HPDE6-E6E7 (cell line): Measurements from ENCODE around the gene HPGD.
"Not testable (repeated sequence)": the region's sequence is repeated elsewhere in the genome, so short reads cannot be mapped to it uniquely, and the experiment has no call there.

Experiments used
- DNase-seq: peaks from one replicate; pipeline ENCODE4 v3.0.0; 2011; ENCODE audit warnings: missing footprints; ENCODE audit errors: extremely low spot score

The HPGD gene

GRCh38 chr4:174526731-174527130 lies 4.4 kb upstream of the HPGD start:
- no peak for DNase-seq

DNA sequence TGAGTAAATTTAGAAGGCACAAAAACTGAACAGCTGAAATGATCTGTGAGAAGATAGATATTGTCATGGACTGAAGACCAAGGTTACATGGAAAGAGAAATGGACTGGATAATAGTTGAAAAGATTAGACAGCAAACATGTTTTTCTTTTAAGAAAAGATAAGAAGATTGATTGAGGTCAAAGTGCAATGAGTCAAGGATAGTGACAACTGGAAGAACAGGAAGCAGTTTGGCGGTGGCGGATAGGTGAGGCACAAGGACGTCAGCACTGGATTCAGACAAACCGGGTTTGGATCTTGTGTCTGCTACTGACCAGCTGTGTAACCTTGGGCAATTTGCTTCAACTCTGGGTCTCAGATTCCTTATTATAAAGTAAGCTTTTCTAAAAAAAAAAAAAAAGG lies 2.0 kb upstream of the HPGD start:
- no peak for DNase-seq

GRCh38 chr4:174523025-174523693 lies 871 bp upstream of the HPGD start:
- DNase-seq, result no peak

GRCh38 chr4:174521800-174522182 lies 497 bp downstream of the HPGD start:
- DNase-seq, result peak; percentile 21

GRCh38 chr4:174520660-174521059 lies 1.6 kb downstream of the HPGD start:
- DNase-seq, result no peak

DNA sequence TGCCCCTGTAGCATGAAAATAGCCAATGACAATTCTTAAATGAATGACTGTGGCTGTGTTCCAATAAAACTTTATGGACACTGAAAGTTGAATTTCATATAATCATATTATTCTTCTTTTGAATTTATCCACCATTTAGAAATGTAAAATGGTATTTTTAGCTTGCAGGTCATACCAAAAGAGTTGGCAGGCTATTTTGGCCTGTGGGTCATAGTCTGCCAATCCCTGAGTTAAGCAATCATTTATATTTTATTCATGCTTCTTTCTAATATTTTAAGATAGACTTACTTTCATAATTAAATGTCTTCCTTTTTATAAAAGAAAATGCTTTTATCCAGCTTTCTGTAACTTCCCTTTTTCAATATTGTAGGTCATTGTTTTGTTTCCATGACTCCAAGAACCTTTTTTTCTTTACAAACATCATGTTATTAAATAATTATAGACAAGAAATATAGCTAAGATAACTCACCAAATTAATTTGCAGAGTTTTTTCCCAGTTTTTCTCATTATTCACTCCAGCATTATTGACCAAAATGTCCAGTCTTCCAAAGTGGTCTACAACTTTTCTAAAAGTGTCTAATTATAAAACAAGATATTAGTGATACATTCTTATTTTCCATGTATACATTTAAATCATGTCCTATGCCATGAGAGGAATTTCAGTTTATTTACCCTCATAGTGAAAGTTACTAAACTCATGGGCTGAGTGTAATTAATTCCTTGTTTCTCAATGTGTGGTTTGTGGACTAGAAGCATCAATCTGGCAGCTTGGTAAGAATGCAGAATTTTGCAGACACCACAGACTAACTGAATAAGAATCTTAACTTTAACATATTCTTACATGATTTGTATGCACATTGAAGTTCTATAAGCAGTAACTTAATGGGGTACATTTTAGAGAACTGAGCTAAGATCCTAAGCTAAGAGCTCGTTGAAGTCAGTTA lies 4.5 kb downstream of the HPGD start:
- DNase-seq, result no peak

- no peak for DNase-seq
Observed at GRCh38 chr4:174516794-174517193, 5.5 kb downstream of the HPGD start.

GRCh38 chr4:174516345-174516744 lies 5.9 kb downstream of the HPGD start:
- no peak for DNase-seq

DNA sequence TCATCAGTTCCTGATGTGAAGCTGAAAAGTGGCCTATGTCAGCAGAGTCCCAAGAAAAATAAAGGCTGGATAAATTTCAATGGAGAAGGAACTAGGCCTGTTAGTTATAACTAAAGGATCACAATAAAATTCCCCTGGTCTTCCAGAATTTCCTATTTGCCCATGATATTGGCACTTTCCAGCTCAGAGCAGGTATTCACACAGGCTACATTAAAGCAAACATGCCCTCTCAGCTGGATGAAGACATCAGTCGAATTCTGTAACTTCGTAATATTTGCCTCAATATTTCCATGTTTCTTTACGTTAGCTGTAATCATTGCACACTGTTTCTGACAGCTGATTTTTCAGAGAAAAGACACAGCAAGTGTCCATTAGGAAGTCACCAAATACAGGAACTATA lies 9.5 kb downstream of the HPGD start:
- no peak for DNase-seq

DNA sequence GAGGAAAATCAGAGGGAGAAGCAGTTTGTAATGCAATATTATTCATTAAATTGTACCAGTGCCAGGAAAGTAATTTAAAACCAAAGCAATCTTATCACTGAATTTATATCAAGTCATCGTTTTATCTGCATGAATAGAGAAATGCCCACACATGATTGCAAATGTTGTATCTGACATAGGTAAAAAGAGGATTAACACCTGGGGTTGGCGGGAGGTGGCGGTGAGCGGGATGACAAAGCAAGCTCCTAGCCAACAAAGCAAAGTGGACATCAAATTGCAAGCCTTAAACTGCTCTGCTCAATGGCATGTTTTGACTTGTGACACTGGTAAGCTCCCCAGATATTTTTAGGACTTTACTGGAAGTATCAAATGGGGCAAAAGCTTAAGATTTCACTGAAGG lies 16.4 kb downstream of the HPGD start:
- DNase-seq, result no peak

DNA sequence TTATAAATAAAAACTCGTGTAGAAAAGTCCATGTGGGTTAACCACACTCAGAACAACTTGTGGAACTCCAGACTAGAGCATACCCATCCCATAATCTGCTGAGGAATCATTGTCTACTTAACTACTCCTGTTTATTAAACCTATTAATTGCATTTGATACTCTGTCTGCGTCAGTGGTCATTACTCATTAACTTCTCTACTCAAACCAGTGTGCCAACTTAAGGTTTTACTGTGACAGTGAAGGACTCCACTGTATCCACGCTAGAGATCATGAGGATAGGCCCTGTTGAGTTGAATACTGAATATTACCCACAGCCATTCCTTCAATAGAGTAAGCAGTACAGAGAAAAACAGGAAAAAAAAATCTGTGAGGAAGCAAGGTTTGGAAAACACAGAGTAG lies 17.3 kb downstream of the HPGD start:
- no peak for DNase-seq

DNA sequence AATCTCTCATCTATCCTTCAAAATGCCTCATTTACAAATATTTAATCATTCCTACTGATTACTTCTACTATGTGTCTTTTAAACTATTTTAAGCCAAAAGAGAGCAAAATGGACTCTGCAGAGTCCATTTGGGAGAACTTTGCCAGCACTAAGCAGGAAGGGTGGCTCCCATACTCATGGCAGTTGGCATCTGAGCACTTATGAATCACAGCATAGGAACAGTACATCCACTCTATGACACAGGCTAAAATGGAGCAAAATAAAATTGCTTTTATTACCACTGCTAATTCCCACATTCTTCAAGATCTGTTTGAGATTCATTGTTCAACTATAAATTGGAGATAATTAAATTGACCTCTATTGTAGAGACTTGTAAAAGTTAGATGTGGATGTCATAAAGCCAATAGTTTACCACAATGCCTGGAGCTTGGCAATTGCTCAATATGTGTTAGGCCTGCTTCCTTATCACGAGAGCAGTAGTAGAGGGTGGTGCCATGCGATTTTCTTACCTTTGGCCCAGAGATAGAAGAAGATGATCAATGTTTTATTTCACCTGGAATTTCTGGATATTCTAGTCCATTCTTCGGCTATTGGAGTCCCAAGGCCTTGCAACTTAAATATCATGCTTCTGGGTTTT lies 19.1 kb downstream of the HPGD start:
- peak; percentile 15 for DNase-seq

DNA sequence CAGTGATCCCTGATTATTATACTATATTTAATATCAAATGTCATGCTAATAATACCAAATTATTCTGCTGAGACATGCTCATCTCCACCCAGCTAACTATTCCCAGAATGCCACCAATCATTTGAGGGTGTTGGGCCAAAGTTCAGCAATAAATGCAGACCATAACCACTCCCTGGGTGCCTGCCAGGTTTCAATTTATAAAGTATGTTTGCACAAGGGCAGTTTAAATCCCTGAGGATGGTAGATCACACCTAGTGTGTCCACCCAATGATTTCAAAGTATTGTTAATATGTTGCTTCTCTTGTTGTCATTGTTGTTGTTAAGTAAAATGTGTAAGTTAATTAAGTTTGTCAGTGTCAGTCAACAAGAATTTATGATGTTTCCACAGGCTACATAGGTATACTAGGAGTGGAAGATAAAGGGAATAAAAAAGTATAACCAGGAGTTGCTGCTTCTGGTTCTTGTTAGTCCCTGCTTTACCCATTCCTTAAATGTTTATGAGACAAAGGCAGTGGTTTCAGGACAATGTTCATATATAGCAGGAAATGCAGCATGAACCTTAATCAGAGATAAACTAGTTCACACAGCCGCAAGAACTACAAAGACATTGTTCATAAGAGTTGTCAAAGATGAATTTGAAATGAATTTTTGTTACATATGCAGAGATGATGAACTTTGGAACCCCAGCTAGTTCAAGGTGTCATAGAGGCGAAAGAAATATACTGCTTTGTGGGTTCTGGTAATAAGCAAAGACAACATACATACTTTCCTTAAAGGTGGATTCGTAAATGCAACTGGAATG lies 25.5 kb downstream of the HPGD start:
- no peak for DNase-seq

DNA sequence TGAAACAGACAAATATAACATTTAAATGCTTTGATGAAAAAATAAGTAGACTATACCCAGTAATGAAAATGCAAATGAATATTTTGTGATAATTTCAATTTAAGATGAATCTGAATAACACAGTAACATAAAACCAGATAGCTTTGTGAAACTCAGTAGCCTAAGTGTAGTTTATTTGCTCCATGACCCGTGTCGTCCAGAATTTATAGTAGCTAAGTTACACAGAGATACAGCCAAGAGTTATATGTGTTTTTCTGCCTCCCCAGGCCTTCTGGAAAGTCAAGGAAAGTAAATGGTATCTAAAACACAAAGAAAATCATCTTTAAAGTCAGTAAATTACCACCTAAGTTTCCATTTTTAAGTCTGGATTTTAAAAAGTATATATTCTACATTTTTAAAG lies 26.7 kb downstream of the HPGD start:
- no peak for DNase-seq

DNA sequence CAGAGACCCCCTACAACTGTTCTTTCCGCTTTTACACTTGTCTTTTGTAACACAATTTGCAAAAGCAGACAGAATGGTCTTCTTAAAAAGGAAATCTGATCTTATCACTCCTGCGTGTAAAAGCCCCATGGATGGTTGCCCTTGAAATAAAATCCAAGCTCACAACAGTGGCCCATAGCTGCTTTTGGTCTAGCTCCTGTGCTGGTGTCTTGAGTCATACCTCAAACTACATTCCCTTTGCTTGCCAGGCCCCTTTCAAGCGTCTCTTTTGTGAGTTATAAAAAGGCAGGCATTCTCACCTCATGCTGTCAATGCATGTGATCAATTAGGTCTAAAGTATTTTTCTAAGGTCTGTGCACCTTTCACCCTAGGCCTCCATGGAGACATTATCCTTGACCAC lies 27.6 kb downstream of the HPGD start:
- DNase-seq, result no peak

GRCh38 chr4:174494146-174494545 lies 28.1 kb downstream of the HPGD start:
- DNase-seq, result no peak

- no peak for DNase-seq
Observed at GRCh38 chr4:174490451-174490961, 31.8 kb downstream of the HPGD start.

DNA sequence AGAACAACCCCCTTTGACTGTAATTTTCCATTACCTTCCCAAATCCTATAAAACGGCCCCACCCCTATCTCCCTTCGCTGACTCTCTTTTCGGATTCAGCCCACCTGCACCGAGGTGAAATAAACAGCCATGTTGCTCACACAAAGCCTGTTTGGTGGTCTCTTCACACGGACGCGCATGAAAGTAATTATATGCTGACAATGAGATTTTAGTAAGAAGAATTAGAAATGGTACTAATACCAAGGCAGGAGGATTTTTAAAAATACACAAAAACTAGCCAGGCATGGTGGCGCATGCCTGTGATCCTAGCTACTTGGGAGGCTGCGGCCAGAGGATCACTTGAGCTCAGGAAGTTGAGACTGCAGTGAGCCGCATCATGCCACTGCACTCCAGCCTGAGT lies 33.9 kb downstream of the HPGD start:
- not testable (repeated sequence) for DNase-seq

GRCh38 chr4:174485025-174485424 lies 37.3 kb downstream of the HPGD start:
- DNase-seq, result no peak

DNA sequence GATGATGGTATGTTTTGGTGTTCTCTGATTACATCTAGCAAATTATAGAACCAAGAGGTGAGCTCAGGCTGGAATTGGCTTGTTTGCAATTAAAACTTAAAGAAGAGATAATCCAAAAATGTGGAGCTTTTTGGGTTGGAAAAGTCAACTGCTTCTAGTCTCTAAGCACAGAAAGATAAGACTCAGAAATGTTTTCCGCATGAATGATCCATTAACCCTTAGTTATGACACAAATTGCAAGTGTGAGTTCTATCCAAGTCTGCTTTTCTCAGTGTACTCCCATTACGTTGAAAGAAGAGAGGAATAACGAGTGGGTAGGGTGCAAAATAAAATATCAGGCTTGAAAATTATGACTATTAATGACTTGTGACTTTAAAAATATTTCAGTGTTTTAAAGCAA lies 38.5 kb downstream of the HPGD start:
- no peak for DNase-seq

DNA sequence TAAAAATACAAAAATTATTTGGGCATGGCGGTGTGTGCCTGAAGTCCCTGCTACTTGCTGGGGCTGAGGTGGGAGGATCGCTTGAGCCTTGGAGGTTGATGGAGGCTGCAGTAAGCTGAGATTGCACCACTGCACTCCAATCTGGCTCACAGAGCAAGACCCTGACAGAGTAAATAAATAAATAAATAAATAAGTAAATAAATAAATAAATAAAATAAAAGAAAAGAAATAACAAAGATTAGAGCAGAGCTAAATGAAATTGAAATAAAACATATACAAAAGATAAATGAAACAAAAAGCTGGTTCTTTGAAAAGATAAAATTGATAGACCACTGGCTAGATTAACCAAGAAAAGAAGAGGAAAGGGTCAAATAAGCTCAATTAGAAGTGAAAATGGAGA lies 43.1 kb downstream of the HPGD start:
- DNase-seq, result no peak

- no peak for DNase-seq
Observed at GRCh38 chr4:174475528-174475927, 46.8 kb downstream of the HPGD start.
